ENCODE measurements around the gene TSPAN31.
"Not testable (repeated sequence)": the region's sequence is repeated elsewhere in the genome, so short reads cannot be mapped to it uniquely, and the experiment has no call there.

TSPAN31 gene

DNA sequence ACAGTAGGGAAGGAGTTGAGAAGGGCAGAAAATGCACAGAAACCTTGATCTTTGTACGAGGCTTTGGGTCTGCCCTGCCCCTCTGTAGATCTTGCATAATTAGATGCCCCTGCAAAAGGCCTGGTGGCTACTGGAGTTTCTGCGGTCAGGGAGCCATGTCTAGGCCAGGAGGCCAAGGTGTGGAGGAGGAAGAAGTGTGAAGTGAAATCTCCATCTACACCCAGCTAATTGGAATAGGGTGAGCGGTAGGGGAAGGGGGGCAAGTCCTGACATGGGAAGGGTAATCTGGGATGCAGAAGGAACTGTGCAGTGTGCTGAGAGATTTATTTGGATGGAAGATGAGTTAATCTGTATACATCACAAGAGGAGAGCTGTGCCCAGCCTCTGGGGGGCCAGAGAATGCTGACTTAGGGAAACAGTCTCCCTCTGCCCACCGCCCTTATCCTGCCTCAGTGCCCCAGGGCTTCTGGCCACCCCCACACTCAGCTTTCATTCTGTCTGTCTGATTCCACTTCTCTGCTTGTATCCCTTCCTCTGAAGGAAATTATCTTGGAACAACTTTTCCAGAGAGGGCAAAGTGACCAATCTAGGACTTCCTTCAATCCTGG is 16.7 kb downstream of the TSPAN31 start:
- in situ Hi-C loops (cut with MboI; ENCODE audit: low pct_unique_long_range_greater_than_20kb, low sequenced_read_pairs): no loop called here
- no peak for DNase-seq

DNA sequence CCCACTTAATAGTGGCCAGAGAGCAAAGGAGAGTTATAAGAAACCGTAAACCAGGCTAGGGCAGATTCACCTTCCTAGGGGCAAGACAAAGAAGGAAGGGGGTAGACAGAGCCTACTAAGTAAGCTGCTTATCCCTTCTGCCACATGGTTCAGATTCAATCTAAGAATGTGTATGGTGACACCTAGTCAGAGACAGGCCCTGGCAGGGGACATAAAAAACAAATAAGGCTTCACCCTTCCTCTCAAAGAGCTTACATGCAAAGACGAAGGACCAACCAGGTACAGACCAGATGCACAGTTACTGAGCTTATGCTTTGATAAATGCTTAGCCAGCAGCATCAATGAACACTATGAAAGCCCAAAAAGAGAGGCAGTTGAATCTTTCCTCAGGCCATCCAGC is 17.6 kb downstream of the TSPAN31 start:
- no peak for DNase-seq
- in situ Hi-C loops (cut with MboI; ENCODE audit: low pct_unique_long_range_greater_than_20kb, low sequenced_read_pairs): no loop called here

DNA sequence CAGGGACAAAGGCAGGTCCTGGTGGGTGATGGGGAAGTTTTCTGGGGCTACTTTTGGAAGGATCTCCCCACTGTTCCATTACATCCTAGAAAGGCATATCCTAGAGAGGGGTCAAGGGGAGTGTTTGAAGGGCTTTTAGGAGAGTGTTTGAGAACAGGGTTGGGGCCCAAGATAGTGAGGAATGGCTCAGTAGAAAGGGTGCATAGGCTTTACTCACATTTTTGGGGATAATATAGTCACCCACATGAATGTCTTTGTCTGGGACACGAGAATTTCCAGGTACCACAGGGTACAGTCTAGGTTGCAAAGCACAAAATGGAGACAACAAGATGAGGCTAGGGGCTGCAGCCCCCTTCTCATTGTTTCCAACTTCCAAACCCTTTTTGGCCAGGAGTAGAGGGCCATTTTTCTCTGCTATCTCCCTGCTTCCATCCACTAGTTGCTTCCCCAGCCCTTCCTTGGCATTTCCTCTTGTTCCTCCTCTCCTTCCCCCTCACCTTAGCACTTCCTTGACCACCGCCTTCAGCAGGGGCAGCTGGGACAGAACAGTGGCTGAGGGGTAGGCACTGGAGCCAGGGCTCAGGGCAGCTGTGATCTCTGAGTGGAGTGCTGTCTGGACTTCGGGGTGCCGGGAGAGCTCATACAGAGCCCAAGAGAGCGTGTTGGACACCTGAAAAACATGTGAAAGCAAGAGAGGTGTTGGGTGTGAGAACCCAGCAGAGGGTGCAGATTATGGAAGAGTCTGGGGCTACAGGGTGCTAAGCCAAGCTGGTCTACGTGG is 19.2 kb downstream of the TSPAN31 start:
- in situ Hi-C loops (cut with MboI; ENCODE audit: low pct_unique_long_range_greater_than_20kb, low sequenced_read_pairs): no loop called here
- no peak for DNase-seq

DNA sequence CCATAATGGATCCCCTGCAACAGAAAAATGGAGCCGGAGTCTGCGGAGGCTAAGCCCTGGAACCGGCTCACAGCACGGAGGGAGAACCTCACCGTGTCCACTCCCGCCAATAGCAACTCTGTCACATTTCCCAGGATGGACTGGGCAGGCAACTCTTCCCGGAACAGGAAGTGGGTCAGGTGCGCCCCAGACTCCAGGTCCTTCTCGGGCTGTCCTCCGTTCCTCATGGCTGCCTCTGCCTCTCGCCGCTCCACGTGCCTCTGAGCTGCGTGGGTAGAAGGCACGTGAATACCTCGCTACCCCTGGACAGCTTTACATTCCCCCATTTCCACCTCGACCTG is 19.8 kb downstream of the TSPAN31 start:
- in situ Hi-C loops (cut with MboI; ENCODE audit: low pct_unique_long_range_greater_than_20kb, low sequenced_read_pairs): no loop called here
- no peak for DNase-seq

DNA sequence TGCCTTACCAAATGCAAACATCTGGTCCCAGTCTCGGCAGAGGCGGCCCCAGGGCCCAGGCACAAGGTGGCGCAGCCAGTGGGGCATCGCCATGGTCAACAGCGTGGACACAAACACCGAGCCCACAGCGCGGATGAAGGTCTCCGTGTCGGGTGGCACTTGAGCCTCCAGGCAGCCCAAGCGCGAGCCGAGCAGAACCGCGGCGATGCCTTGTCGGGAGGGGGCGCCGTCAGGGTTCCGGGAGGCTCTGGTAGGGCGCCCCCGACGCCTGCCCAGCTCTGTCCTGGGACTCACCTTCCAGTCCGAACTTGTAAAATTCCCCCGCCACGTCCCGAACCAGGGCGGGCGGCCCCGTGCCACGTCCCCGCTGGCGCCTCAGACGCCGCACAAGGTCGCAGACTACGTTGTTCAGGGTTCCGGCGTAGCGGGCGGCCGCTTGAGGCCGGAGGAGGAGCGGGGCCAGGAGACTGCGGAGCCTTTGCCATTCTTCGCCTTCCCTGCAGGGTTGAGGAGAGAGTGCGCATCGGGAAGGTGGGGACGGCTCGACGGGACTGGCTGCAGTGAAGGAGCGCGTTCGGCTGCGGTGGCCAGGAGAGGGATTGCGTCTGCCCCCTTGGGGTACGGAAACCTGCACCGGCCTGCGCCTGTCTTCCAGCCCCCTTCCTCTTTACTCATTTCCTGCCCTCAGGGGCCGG is 20.3 kb downstream of the TSPAN31 start:
- in situ Hi-C loops (cut with MboI; ENCODE audit: low pct_unique_long_range_greater_than_20kb, low sequenced_read_pairs): no loop called here

DNA sequence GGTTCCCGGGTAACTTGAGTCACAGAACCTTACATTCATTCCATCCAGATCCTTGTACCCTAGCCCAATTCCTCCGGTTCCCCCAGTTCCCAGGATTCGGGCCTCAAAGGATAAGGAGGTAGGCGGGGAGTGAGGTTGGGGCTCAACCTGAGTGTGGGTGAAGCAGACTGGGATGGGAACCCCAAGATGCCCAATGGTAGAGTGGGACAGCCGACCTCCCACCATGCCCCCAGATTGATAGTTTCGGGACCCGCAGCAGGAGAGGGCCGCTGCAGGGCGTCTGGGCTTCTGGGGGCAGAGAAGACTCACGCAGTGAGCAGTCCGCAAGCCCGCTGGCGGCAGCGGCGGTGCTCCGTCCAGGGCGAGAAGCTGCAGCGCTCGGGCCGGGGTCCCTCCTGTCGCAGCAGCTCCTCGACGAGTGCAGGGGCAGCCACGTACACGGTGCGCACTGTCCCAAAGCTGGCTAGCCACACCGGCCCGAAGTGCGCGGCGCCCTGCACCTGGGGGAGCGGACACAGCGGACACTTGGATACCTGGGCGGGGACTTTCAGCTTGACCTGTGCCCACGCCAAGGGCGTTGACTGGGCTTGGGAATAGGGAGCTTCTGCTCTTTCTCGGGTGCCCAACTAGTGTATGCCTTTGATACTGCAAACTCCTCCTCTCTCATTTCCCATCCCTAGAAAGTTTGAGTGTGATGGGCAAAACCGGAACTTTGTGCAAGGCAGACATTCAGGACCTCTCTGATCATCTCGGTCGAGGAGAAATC is 21.0 kb downstream of the TSPAN31 start:
- in situ Hi-C loops (cut with MboI; ENCODE audit: low pct_unique_long_range_greater_than_20kb, low sequenced_read_pairs): no loop called here
- no peak for DNase-seq

More for the DNA sequence above, 20.3 kb downstream of the TSPAN31 start:
- peak; percentile 45 for DNase-seq

DNA sequence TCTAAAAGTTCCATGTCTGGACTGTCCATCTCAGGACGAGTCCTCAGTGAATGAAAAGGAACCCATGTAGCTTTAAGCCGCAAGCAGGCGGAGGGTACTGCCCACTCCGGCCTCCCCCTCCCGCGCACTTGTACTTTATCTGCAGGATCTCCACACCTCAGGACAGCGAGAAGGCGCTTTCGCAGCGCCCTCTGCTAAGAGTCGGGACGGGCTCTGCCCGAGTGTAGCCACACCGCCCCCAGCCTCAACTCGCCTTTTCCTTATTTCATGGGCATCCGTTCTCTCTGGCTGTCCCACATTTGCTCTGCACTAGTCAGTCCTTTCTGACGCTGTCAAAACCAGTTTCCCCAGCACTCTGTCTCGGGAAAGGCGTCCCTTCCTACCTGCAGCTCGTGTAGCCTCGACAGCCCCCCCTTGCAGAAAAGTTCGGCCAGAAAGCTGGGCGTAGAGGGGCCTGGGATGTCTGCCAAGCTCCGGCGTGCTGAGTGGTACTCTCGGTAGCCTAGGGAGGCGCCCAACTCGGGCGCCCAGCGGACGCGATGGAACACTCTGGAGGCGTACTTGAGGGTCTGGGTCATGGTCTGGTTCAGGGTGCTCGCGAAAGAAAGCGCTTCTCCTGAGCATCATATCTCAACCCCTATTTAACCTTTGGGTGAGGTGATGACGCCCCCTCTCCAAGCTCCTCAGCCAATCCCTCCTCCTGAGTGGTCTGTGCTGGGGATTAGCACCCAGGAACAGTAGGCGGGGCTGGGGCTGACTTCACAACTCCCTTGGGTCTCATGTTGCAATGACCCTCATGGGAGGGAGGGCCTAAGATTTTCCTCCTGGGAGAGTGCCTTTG is 21.8 kb downstream of the TSPAN31 start, which contains the start of gene CYP27B1:
CYP27B1 (minus strand) TSS at position 615 of the 841 bp plus-strand sequence; CDS start at position 578, 37 bp downstream.
- in situ Hi-C loops (cut with MboI; ENCODE audit: low pct_unique_long_range_greater_than_20kb, low sequenced_read_pairs): no loop called here
- DNase-seq: no peak

DNA sequence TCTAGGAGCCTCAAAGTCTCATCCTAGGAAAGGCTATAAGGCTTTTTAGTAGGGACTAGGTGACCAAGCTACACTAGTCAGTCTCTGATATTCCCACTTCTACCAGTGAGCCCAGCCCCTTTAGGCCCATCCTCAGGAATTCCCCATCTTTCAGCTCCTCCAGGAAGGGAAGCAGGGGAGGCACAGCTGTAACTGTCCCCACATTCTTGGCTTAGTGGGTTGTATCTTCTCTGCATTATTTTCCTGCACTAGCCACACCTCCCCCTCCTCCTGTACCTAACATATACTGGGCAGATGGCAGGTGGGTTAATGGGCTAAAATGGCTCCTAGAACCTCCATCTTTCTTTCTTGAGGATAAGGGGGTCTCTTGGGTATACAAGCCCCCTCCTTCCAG is 22.5 kb downstream of the TSPAN31 start:
- DNase-seq: no peak
- in situ Hi-C loops (cut with MboI; ENCODE audit: low pct_unique_long_range_greater_than_20kb, low sequenced_read_pairs): no loop called here

DNA sequence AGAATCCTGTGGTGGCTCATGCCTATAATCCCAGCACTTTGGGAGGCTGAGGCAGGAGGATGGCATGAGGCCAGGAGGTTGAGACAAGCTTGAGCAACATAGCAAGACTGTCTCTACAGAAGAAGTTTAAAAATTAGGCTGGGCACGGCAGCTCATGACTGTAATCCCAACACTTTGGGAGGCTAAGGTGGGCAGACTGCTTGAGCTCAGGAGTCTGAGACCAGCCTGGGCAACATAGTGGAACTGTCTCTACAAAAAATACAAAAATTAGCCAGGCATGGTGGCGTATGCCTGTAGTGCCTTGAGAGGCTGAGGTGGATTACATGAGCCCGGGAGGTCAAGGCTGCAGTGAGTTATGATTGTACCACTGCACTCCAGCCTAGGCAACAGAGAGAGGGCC is 23.0 kb downstream of the TSPAN31 start:
- no peak for DNase-seq
- in situ Hi-C loops (cut with MboI; ENCODE audit: low pct_unique_long_range_greater_than_20kb, low sequenced_read_pairs): no loop called here

DNA sequence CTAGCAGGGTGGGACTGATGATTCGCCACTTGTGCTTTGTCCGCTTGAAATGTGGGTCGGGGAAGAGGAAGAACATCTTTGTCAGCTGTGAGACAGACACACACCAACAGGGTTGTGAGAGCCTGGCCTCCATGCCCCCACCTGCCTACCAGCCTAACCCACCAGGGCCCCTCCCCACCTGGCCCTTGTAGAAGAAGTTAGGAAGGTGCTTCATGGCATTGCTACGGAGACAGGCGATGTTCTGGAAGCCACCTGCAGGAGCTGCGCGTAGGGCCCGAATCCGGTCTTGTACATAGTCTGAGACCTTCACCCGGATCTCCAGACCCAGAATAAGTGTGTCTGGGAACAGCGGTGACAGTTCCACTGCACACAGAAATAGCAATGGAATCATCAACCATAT is 24.8 kb downstream of the TSPAN31 start:
- no peak for DNase-seq
- in situ Hi-C loops (cut with MboI; ENCODE audit: low pct_unique_long_range_greater_than_20kb, low sequenced_read_pairs): no loop called here

DNA sequence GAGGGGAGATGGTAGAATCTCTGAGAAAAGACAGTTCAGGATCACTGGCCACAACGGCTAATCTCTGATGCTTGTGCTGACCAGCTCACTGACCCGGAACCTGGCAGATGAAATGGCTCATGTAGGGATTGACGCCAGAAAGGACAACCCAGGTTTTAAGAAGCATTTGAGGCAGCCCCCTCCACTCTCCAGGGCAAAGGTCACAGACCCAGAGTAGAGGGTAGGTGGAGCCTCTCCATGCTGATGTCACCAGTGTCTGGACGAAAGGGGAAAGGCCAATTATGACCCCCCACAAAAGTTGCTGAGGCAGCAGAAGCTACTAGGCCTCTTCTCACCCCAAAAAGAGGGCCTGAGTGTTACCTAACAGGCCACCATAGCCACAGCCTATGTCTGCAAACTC is 25.9 kb downstream of the TSPAN31 start:
- DNase-seq: no peak
- in situ Hi-C loops (cut with MboI; ENCODE audit: low pct_unique_long_range_greater_than_20kb, low sequenced_read_pairs): no loop called here

DNA sequence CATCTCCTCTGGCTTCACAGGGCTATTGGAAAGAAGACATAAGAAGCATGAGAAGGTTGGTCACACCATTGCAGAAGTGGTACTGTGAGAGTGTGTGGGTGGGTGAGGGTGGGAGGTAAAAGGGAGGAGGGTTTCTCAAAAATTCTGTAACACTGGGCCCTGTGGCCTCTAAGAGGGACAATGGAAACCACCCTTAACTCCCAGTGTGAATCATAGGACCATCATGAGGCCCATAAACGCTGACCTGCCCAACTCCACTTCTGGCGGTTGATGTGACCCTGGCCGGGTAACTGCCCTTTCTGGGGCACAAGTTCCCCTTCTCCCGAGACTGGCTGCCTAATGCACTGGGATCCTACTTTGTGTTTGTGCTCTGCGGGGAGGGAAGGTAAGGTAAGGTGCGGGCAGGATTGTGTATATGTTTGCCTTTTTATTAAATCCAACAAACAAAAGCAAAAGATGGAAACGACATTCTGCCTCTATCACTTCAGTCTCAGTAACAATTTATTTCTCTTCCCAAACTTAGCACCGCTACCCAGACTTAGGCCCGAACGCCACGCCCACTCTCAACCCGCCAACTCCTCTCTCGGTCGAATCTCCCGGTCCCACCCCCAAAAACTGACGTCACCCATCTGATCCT is 26.5 kb downstream of the TSPAN31 start:
- in situ Hi-C loops (cut with MboI; ENCODE audit: low pct_unique_long_range_greater_than_20kb, low sequenced_read_pairs): no loop called here
- DNase-seq: peak; percentile 97

DNA sequence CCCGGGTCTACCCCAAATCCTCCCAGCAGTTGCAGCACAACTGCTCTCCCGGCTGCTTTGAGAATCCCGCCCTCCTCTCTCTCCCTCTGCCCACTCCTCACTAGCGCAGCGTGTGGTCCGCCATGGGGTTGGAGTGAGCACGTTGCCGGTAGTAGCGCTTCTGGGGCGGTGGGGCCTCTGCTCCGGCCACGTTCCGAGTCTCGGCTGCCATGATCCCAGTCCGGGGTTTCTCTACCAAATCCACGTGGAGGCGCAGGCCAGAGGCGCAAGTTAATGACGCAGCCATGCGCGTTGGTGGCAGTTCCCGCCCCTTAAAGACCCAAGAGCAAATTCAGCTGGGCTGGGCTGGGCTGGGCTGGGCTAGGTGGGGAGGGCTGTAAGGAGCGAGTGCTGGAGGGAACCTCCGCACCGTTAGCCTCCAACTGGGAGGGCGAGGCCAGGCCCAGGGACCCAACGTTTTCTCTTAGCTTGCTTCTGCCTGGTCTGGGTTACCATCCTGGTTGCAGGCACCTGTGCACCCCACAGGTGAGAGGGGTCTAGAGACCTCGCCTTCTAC is 27.1 kb downstream of the TSPAN31 start, which contains the start of gene METTL1:
METTL1 (minus strand) TSS at position 233 of the 556 bp plus-strand sequence; CDS start at position 211, 22 bp downstream.
- DNase-seq: peak; percentile 98
- in situ Hi-C loops (cut with MboI; ENCODE audit: low pct_unique_long_range_greater_than_20kb, low sequenced_read_pairs): no loop called here

DNA sequence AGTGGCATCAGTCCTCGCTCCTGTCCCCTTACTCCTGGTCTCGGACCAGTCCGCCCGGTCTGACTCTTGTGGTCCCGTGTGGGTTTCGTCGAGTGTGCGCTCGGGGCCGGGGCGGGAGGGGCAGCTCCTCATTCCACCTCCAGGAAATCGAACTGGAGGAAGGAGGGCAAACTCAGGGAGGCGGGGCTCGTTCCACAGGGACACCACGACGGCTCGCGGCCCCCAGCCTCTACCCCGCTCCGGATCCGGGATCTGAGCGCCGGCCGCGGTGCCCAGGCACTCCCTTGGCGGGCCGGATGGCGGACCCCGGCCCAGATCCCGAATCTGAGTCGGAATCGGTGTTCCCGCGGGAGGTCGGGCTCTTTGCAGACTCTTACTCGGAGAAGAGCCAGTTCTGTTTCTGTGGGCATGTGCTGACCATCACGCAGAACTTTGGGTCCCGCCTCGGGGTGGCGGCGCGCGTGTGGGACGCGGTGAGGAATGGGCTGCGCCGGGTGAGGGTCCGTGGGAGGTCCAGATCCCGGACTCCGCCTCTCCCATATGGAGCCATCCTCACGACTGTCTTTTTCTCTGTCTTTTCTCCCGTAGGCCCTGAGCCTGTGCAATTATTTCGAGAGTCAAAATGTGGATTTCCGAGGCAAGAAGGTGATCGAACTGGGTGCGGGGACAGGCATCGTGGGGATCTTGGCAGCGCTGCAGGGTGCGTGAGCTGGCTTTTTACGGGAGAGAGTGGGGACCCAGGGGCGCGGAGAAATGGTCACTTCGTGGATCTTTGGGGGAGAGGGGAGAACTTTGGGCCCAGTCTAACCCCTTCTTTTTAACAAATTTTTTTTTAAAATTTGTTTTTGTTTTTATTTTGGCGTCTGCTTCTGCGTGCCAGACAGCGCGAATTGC is 27.8 kb downstream of the TSPAN31 start, which contains the start of gene EEF1AKMT3:
EEF1AKMT3 (plus strand) TSS at position 186 of the 894 bp plus-strand sequence; CDS start at position 297, 111 bp downstream.
- DNase-seq: no peak
- in situ Hi-C loops (cut with MboI; ENCODE audit: low pct_unique_long_range_greater_than_20kb, low sequenced_read_pairs): no loop called here

DNA sequence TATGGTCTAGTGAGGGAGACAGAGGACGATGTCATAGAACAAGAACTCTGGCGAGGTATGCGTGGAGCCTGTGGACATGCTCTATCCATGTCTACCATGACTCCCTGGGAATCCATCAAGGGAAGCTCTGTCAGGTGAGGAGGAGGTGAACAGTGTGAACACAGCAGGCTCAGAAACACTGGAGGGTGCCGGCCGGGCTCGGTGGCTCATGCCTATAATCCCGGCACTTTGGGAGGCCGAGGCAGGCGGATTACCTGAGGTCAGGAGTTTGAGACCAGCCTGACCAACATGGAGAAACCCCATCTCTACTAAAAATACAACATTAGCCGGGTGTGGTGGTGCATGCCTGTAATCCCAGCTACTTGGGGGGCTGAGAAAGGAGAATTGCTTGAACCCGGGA is 29.8 kb downstream of the TSPAN31 start:
- in situ Hi-C loops (cut with MboI; ENCODE audit: low pct_unique_long_range_greater_than_20kb, low sequenced_read_pairs); DNase-seq: not testable (repeated sequence)

DNA sequence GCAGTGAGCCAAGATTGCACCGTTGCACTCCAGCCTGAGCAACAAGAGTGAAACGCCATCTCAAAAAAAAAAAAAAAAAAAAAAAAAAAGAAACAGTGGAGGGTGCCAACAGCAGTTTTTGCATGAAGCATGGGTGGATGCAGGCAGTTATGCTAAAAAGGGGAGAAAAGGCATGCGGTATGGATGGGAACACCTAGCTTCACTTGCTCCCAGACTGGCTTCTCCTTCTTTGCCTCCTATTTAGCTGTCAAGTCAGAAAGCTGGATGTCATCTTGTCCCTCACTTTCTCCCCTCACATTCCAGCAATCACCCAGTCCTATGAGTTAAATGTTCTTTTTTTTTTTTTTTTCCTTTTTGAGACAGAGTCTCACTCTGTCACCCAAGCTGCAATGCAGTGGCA is 30.2 kb downstream of the TSPAN31 start:
- DNase-seq: no peak
- in situ Hi-C loops (cut with MboI; ENCODE audit: low pct_unique_long_range_greater_than_20kb, low sequenced_read_pairs): no loop called here

Measured in KBM-7 (cell line).